Naive thymus-derived CD4-positive, alpha-beta T cell (primary cell): ENCODE measurements around the gene IFITM5. TPM values are rescaled to one million over a fixed set of nuclear protein-coding genes. Genes with fewer than 3 reads are reported as not detected.
"Not testable (repeated sequence)": the region's sequence is repeated elsewhere in the genome, so short reads cannot be mapped to it uniquely, and the experiment has no call there.

Source experiments
- ATAC-seq: fragments of 150-1000 bp; cut with Tn5 transposase; 2 replicates; pipeline ENCODE4 v1.10.0; 2021; ENCODE audit warnings: mild to moderate bottlenecking, moderate library complexity
- CTCF ChIA-PET: fragments of 350-600 bp; sonication (Branson Sonifier 250); formaldehyde crosslinking; loops from one replicate; lab custom pipeline; 2021; ENCODE audit warnings: antibody characterized with exemption; lab: Charles Lee
- POLR2A ChIA-PET: fragments of 350-600 bp; sonication (Branson Sonifier 250); formaldehyde crosslinking; loops from one replicate; lab custom pipeline; 2021; ENCODE audit warnings: antibody characterized with exemption, inconsistent platforms; lab: Charles Lee
- DNase-seq, 9 donors: peaks; one replicate each; pipeline versions ENCODE4 v3.0.0 to v3.0.0-alpha.2; 2020 to 2022; ENCODE audit warnings: mixed read lengths in 1 of 9
- H3K27ac ChIP-seq: one replicate; pipeline ENCODE4 v1.7.0; 2013; ENCODE audit warnings: mild to moderate bottlenecking, low read depth, low read length, moderate library complexity
- H3K27me3 ChIP-seq, 2 donors: one replicate each; pipeline ENCODE4 v1.7.0; 2013; ENCODE audit warnings: low read length in 2 of 2, mild to moderate bottlenecking in 2 of 2, moderate library complexity in 2 of 2; ENCODE audit not compliant: control insufficient read depth in 2 of 2, insufficient read depth in 2 of 2
- H3K36me3 ChIP-seq, 3 experiments: 1 replicate in 2 of 3; 2 replicates in 1 of 3; pipeline ENCODE4 v1.7.0; 2013; ENCODE audit warnings: low read length in 3 of 3, mild to moderate bottlenecking in 3 of 3, moderate library complexity in 1 of 3; ENCODE audit not compliant: insufficient read depth in 3 of 3, control insufficient read depth in 2 of 3
- H3K4me1 ChIP-seq, 2 donors: one replicate each; pipeline ENCODE4 v1.7.0; 2013; ENCODE audit warnings: low read length in 2 of 2, mild to moderate bottlenecking in 2 of 2, moderate library complexity in 1 of 2; ENCODE audit not compliant: control insufficient read depth in 2 of 2, insufficient read depth in 2 of 2
- H3K4me3 ChIP-seq: 2 replicates; pipeline ENCODE4 v1.7.0; 2013; ENCODE audit warnings: mild to moderate bottlenecking, low read length
- H3K9me3 ChIP-seq, 3 experiments: 1 replicate in 2 of 3; 2 replicates in 1 of 3; pipeline ENCODE4 v1.7.0; 2013; ENCODE audit warnings: low read length in 3 of 3; ENCODE audit not compliant: control insufficient read depth in 2 of 3
- H3K27ac Mint-ChIP-seq, 9 donors: one replicate each; pipeline ENCODE4 v1.8.0; 2020 to 2022; ENCODE audit warnings: mixed read lengths in 9 of 9, mild to moderate bottlenecking in 8 of 9, moderate library complexity in 5 of 9, inconsistent platforms in 2 of 9
- H3K27me3 Mint-ChIP-seq, 5 donors: one replicate each; pipeline ENCODE4 v1.8.0; 2021 to 2022; ENCODE audit warnings: mixed read lengths in 5 of 5, mild to moderate bottlenecking in 1 of 5
- H3K36me3 Mint-ChIP-seq, 5 donors: one replicate each; pipeline ENCODE4 v1.8.0; 2020 to 2022; ENCODE audit warnings: mixed read lengths in 5 of 5, mild to moderate bottlenecking in 3 of 5, inconsistent platforms in 1 of 5
- H3K4me1 Mint-ChIP-seq, 7 donors: one replicate each; pipeline ENCODE4 v1.8.0; 2020 to 2022; ENCODE audit warnings: mixed read lengths in 7 of 7, mild to moderate bottlenecking in 3 of 7, inconsistent platforms in 1 of 7
- H3K4me3 Mint-ChIP-seq, 10 donors: one replicate each; pipeline ENCODE4 v1.8.0; 2020 to 2022; ENCODE audit warnings: mild to moderate bottlenecking in 10 of 10, mixed read lengths in 10 of 10, moderate library complexity in 6 of 10, inconsistent platforms in 2 of 10
- H3K9me3 Mint-ChIP-seq, 11 donors: one replicate each; pipeline ENCODE4 v1.8.0; 2020 to 2022; ENCODE audit warnings: mixed read lengths in 11 of 11, mild to moderate bottlenecking in 4 of 11, inconsistent platforms in 1 of 11, moderate library complexity in 1 of 11
- intact Hi-C, 2 donors: fragments of 100-400 bp; cut with micrococcal nuclease; formaldehyde crosslinking; loops; one replicate each; pipeline ENCODE4 v1.15.1; 2023
- polyA plus RNA-seq, 2 donors: library from polyadenylated mRNA; unstranded; fragments of 300-500 nt; fragmentation: Illumina TruSeq; gene quantifications; one replicate each; pipeline ENCODE4 v1.2.3, GENCODE V29; 2021
- total RNA-seq, 6 experiments: library from RNA in 5 of 6; stranded (reverse) in 5 of 6; gene quantifications; 1 replicate in 5 of 6; 2 replicates in 1 of 6; pipeline ENCODE4 v1.2.3 and lab custom pipeline; 2021 to 2026

The IFITM5 gene
- total and polyA plus RNA-seq, 7 experiments from 2014 or later = not detected

- intact Hi-C loops = loop anchor here in 1 of 2 donors (2.0 kb wide), 1 partner anchor 29 kb away; no protein-coding TSS in a partner anchor
- Mint-ChIP-seq H3K4me1 (peaks cover 43 to 71% (median 63%) of the 10 kb centered on the region in 7 donors), H3K27me3 (no peaks in the 10 kb centered on the region), H3K27ac (peak overlapping the region; percentile 84 to 97 (median 94)), H3K4me3 (peak overlapping the region; percentile 59 to 85 (median 78)), H3K9me3 (no peaks in the 10 kb centered on the region), H3K36me3 (peaks cover 0 to 5% (median 0%) of the 10 kb centered on the region in 5 donors)
- H3K27me3 ChIP-seq = no peaks in the 10 kb centered on the region
- peak overlapping the region; percentile 88 for H3K27ac ChIP-seq
- H3K4me3 ChIP-seq = peak overlapping the region; percentile 50
- H3K4me1 ChIP-seq = peaks cover 30 to 57% of the 10 kb centered on the region in 2 donors
- ATAC-seq = no peak
- POLR2A ChIA-PET = interaction anchor here (0.7 to 5.2 kb wide), 9 partner anchors 9 to 124 kb away, joined by 3 to 41 read pairs (median 6); partner anchors contain the start of gene PTDSS2
- no peaks in the 10 kb centered on the region for H3K9me3 ChIP-seq
- no peaks in the 10 kb centered on the region for H3K36me3 ChIP-seq
- CTCF ChIA-PET = no interaction called here
- DNase-seq = no peak
These were observed 26.7 kb upstream of the IFITM5 start for GRCh38 chr11:325796-326591.

- H3K27ac ChIP-seq, H3K4me3 ChIP-seq, H3K27me3 ChIP-seq, H3K9me3 Mint-ChIP-seq, H3K36me3 ChIP-seq, H3K9me3 ChIP-seq, DNase-seq, H3K27me3 Mint-ChIP-seq, intact Hi-C loops, H3K36me3 Mint-ChIP-seq, ATAC-seq: not testable (repeated sequence)
- H3K4me1 ChIP-seq = peaks cover 20 to 46% of the 10 kb centered on the region in 2 donors
- CTCF ChIA-PET = interaction anchor here (0.7 to 1.3 kb wide), 5 partner anchors 12 to 74 kb away, joined by 3 read pairs; no protein-coding TSS in a partner anchor
- Mint-ChIP-seq H3K27ac (peak overlapping the region; percentile 65 to 96 (median 80)), H3K4me3 (peak overlapping the region; percentile 9 to 62 (median 49)), H3K4me1 (peaks cover 40 to 70% (median 60%) of the 10 kb centered on the region in 7 donors)
- POLR2A ChIA-PET = interaction anchor here (0.7 to 4.6 kb wide), 10 partner anchors 8 to 125 kb away, joined by 3 to 41 read pairs (median 4); partner anchors contain the start of gene PTDSS2
These were observed 25.5 kb upstream of the IFITM5 start for GRCh38 chr11:324593-325517.

- CTCF ChIA-PET = interaction anchor here (0.7 to 1.3 kb wide), 5 partner anchors 12 to 73 kb away, joined by 3 read pairs; no protein-coding TSS in a partner anchor
- H3K36me3 ChIP-seq = no peaks in the 10 kb centered on the region
- Mint-ChIP-seq H3K4me3 (peak overlapping the region in 7 of 10 donors; percentile 9 to 64 (median 49)), H3K27ac (peak overlapping the region; percentile 65 to 94 (median 80)), H3K4me1 (peaks cover 34 to 68% (median 58%) of the 10 kb centered on the region in 7 donors), H3K36me3 (peaks cover 0 to 10% (median 0%) of the 10 kb centered on the region in 5 donors), H3K27me3 (no peaks in the 10 kb centered on the region), H3K9me3 (no peaks in the 10 kb centered on the region)
- no peak for ATAC-seq
- H3K9me3 ChIP-seq = no peaks in the 10 kb centered on the region
- intact Hi-C loops = no loop called here
- H3K4me3 ChIP-seq = no peak overlapping the region
- POLR2A ChIA-PET = interaction anchor here (0.7 to 4.6 kb wide), 9 partner anchors 7 to 125 kb away, joined by 3 to 41 read pairs (median 4); no protein-coding TSS in a partner anchor
- H3K27ac ChIP-seq = peak overlapping the region; percentile 44
- H3K27me3 ChIP-seq = no peaks in the 10 kb centered on the region
- peaks cover 20 to 40% of the 10 kb centered on the region in 2 donors for H3K4me1 ChIP-seq
- no peak for DNase-seq
These were observed 24.8 kb upstream of the IFITM5 start for GRCh38 chr11:324156-324555.

- not testable (repeated sequence) for DNase-seq, H3K9me3 ChIP-seq, H3K27me3 Mint-ChIP-seq, H3K27me3 ChIP-seq, H3K9me3 Mint-ChIP-seq, ATAC-seq
- ChIA-PET CTCF (interaction anchor here (0.6 kb wide), 1 partner anchor 9 kb away, joined by 5 read pairs; no protein-coding TSS in a partner anchor), POLR2A (interaction anchor here (1.0 to 1.2 kb wide), 4 partner anchors 10 to 35 kb away, joined by 3 to 5 read pairs (median 4); no protein-coding TSS in a partner anchor)
- H3K36me3 ChIP-seq = peaks cover 0 to 16% (median 8%) of the 10 kb centered on the region in 3 experiments
- intact Hi-C loops = loop anchor here in 1 of 2 donors (1.0 kb wide), 1 partner anchor 13 kb away; the partner anchor contains the start of gene IFITM2
- Mint-ChIP-seq H3K27ac (peak overlapping the region; percentile 88 to 99 (median 96)), H3K4me3 (peak overlapping the region; percentile 84 to 98 (median 94)), H3K36me3 (peaks cover 0 to 30% (median 13%) of the 10 kb centered on the region in 5 donors), H3K4me1 (peaks cover 27 to 46% (median 36%) of the 10 kb centered on the region in 7 donors)
- H3K4me3 ChIP-seq = peak overlapping the region; percentile 43
- peaks cover 9 to 16% of the 10 kb centered on the region in 2 donors for H3K4me1 ChIP-seq
- H3K27ac ChIP-seq = peak overlapping the region; percentile 87
These were observed 20.6 kb upstream of the IFITM5 start for GRCh38 chr11:319888-320273.

GRCh38 chr11:319121-319887 lies 20.0 kb upstream of the IFITM5 start:
- H3K9me3 Mint-ChIP-seq, H3K9me3 ChIP-seq, CTCF ChIA-PET, intact Hi-C loops, H3K27me3 ChIP-seq, H3K4me1 ChIP-seq, H3K27me3 Mint-ChIP-seq: not testable (repeated sequence)
- Mint-ChIP-seq H3K4me1 (peaks cover 24 to 40% (median 31%) of the 10 kb centered on the region in 7 donors), H3K27ac (peak overlapping the region; percentile 88 to 99 (median 96)), H3K36me3 (peaks cover 0 to 35% (median 15%) of the 10 kb centered on the region in 5 donors), H3K4me3 (peak overlapping the region; percentile 84 to 98 (median 94))
- H3K27ac ChIP-seq = peak overlapping the region; percentile 87
- H3K36me3 ChIP-seq = peaks cover 0 to 19% (median 8%) of the 10 kb centered on the region in 3 experiments
- H3K4me3 ChIP-seq = peak overlapping the region; percentile 43
- ATAC-seq (peak; percentile 11), DNase-seq (peak in 1 of 9 donors; percentile 50)
- POLR2A ChIA-PET = interaction anchor here (0.6 to 1.2 kb wide), 4 partner anchors 10 to 36 kb away, joined by 3 to 5 read pairs (median 4); no protein-coding TSS in a partner anchor
